ENCODE measurements around the gene RNF123. TPM values are rescaled to one million over a fixed set of nuclear protein-coding genes. Genes with fewer than 3 reads are reported as not detected.

RNF123 gene
- 45.5 to 47.1 TPM (median 46.8 TPM) in 3 replicates for total RNA-seq (2021)
- Bru-seq, nascent RNA = percentile 54 among the genes with signal in this experiment
- long read RNA-seq, experiment 1, full-length matches to known transcripts = 49 of 132 reads
- long read RNA-seq, experiment 1, partial matches to known transcripts = 37 of 132 reads
- long read RNA-seq, experiment 1, other reads (novel, unspliced or antisense) = 46 of 132 reads
- long read RNA-seq, experiment 2, full-length matches to known transcripts = 1 of 30 reads
- long read RNA-seq, experiment 2, partial matches to known transcripts = 13 of 30 reads
- long read RNA-seq, experiment 2, other reads (novel, unspliced or antisense) = 16 of 30 reads
- long read RNA-seq, experiment 3 = 0 reads

- Mint-ChIP-seq H3K36me3 (peaks cover 4% of the 10 kb centered on the region), H3K9me3 (no peaks in the 10 kb centered on the region), H3K4me3 (peak within 1 kb of the TSS; percentile 98), H3K4me1 (peaks cover 21% of the 10 kb centered on the region), H3K27ac (peak within 1 kb of the TSS; percentile 84), H3K27me3 (ENCODE audit: low read depth) (no peaks in the 10 kb centered on the region)
- peak; percentile 95 for DNase-seq (ENCODE audit: low spot score)
- ATAC-seq = peak; percentile 28
- CTCF ChIA-PET = interaction anchor here (0.6 to 1.0 kb wide), 3 partner anchors 12 to 178 kb away, joined by 3 read pairs; no protein-coding TSS in a partner anchor
- POLR2A ChIA-PET = no interaction called here
- no peak for TF ChIP-seq OVOL2 (CRISPR knock-in tag; IDR thresholded peaks at IDR 0.05; ENCODE audit: borderline replicate concordance)
- peak; percentile 79 for TF ChIP-seq FOXP4 (CRISPR knock-in tag; IDR thresholded peaks at IDR 0.05)
- no peak for TF ChIP-seq ZNF512 (CRISPR knock-in tag; IDR thresholded peaks at IDR 0.05; ENCODE audit: borderline replicate concordance)
- peak; percentile 41; the same call in 1 of the 2 replicates for TF ChIP-seq ZNF416 (CRISPR knock-in tag; IDR thresholded peaks at IDR 0.05)
- peak; percentile 74; the same call in 1 of the 2 replicates for TF ChIP-seq MAX (CRISPR knock-in tag; IDR thresholded peaks at IDR 0.05)
- no peak for TF ChIP-seq FOXJ3 (CRISPR knock-in tag; IDR thresholded peaks at IDR 0.05; ENCODE audit: borderline replicate concordance)
- no peak for TF ChIP-seq ZNF263 (CRISPR knock-in tag; IDR thresholded peaks at IDR 0.05; ENCODE audit: low read depth)
- peak; percentile 89 for TF ChIP-seq TP53 (CRISPR knock-in tag; IDR thresholded peaks at IDR 0.05)
- TF ChIP-seq ZNF232 (CRISPR knock-in tag; IDR thresholded peaks at IDR 0.05) = 0 out of 2 replicates have a peak, but pooled peaks have one; percentile 51
- TF ChIP-seq MYBL2 (CRISPR knock-in tag; IDR thresholded peaks at IDR 0.05) = peak; percentile 89
- no peak for TF ChIP-seq ZSCAN18 (CRISPR knock-in tag; IDR thresholded peaks at IDR 0.05)
- TF ChIP-seq ATF3 (CRISPR knock-in tag; conservative IDR thresholded peaks at IDR 0.05) = no peak
- 0 out of 2 replicates have a peak, but pooled peaks have one; percentile 65 for TF ChIP-seq NR3C1 (CRISPR knock-in tag; conservative IDR thresholded peaks at IDR 0.05; ENCODE audit: low read depth)
- TF ChIP-seq ZNF121 (CRISPR knock-in tag; IDR thresholded peaks at IDR 0.05) = no peak
- TF ChIP-seq CTCF (IDR thresholded peaks at IDR 0.05) = no peak
- TF ChIP-seq ARID4B (CRISPR knock-in tag; IDR thresholded peaks at IDR 0.05; ENCODE audit: borderline replicate concordance) = peak; percentile 84; the same call in 1 of the 2 replicates
- peak; percentile 56 for TF ChIP-seq TEAD1 (CRISPR knock-in tag; IDR thresholded peaks at IDR 0.05)
- no peak for TF ChIP-seq RORB (CRISPR knock-in tag; IDR thresholded peaks at IDR 0.05)
- peak; percentile 95; the same call in 1 of the 2 replicates for TF ChIP-seq CBFB (CRISPR knock-in tag; IDR thresholded peaks at IDR 0.05; ENCODE audit: low read depth)
- TF ChIP-seq ZBTB43 (CRISPR knock-in tag; IDR thresholded peaks at IDR 0.05) = peak; percentile 78; the same call in 1 of the 2 replicates
Measured at GRCh38 chr3:49689046-49689907, at the start of gene RNF123, which contains the start of gene MST1. TSS of gene RNF123 (plus strand) at chr3:49689557. CDS start at chr3:49691166, 1,609 bp downstream. TSS of gene MST1 (minus strand) at chr3:49689474. CDS start at chr3:49688691, 783 bp downstream.
